Mesothelial cell of epicardium (in vitro differentiated cells): Measurements from ENCODE around the gene HERPUD2. TPM values are rescaled to one million over a fixed set of nuclear protein-coding genes. Genes with fewer than 3 reads are reported as not detected.

Source experiments
- DNase-seq, 2 experiments: peaks; one replicate each; pipeline ENCODE4 v3.0.0; 2021; ENCODE audit warnings: low spot score in 2 of 2; ENCODE audit not compliant: unreplicated experiment in 2 of 2
- H3K27ac Mint-ChIP-seq: 2 replicates; pipeline ENCODE4 v1.8.0; 2021; ENCODE audit warnings: mixed read lengths
- H3K27me3 Mint-ChIP-seq: 2 replicates; pipeline ENCODE4 v1.8.0; 2021; ENCODE audit warnings: low read depth, mixed read lengths
- H3K36me3 Mint-ChIP-seq: 2 replicates; pipeline ENCODE4 v1.8.0; 2021; ENCODE audit warnings: mixed read lengths
- H3K4me1 Mint-ChIP-seq: 2 replicates; pipeline ENCODE4 v1.8.0; 2021; ENCODE audit warnings: mixed read lengths
- H3K4me3 Mint-ChIP-seq: 2 replicates; pipeline ENCODE4 v1.8.0; 2021; ENCODE audit warnings: mild to moderate bottlenecking, moderate library complexity, mixed read lengths
- H3K9me3 Mint-ChIP-seq: 2 replicates; pipeline ENCODE4 v1.8.0; 2021; ENCODE audit warnings: mixed read lengths
- total RNA-seq: library from RNA; stranded (reverse); gene quantifications from 3 replicates; pipeline ENCODE4 v1.2.1, GENCODE V29; 2021
- TF ChIP-seq, protein P1 (sequence below): fragments of 200-600 bp; sonication (generic); IDR thresholded peaks from one replicate; pipeline ENCODE4 v1.5.0; 2021; ENCODE audit warnings: antibody characterized with exemption; ENCODE audit not compliant: unreplicated experiment

HERPUD2 gene
- total RNA-seq, 1 donor from 2014 or later: 32.4 TPM

DNA sequence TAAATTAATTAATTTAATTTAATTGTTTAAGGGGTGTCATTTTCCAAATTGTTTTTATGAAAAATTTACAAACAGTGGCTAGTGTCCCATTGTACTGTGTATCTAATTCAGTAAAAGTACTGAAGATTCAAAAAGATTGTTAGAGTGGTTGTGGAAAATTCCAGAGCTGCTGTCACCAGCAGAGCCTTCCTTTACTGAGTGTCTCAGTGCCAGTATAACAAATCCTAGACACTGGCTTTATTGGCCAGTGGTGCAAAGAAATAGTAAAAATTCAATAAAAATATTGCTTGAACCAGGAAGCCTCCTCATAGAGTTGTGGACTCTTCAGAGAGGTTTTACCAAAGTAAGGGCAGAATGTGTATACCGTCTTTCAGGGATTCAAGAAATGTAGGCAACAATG is 23.1 kb upstream of the HERPUD2 start:
- H3K4me1 Mint-ChIP-seq: peaks cover 18% of the 10 kb centered on the region
- no peak for DNase-seq
- H3K27me3 Mint-ChIP-seq: no peaks in the 10 kb centered on the region
- H3K4me3 Mint-ChIP-seq: no peak overlapping the region
- no peak overlapping the region for H3K27ac Mint-ChIP-seq
- H3K9me3 Mint-ChIP-seq: no peaks in the 10 kb centered on the region
- TF ChIP-seq, protein P1, sequence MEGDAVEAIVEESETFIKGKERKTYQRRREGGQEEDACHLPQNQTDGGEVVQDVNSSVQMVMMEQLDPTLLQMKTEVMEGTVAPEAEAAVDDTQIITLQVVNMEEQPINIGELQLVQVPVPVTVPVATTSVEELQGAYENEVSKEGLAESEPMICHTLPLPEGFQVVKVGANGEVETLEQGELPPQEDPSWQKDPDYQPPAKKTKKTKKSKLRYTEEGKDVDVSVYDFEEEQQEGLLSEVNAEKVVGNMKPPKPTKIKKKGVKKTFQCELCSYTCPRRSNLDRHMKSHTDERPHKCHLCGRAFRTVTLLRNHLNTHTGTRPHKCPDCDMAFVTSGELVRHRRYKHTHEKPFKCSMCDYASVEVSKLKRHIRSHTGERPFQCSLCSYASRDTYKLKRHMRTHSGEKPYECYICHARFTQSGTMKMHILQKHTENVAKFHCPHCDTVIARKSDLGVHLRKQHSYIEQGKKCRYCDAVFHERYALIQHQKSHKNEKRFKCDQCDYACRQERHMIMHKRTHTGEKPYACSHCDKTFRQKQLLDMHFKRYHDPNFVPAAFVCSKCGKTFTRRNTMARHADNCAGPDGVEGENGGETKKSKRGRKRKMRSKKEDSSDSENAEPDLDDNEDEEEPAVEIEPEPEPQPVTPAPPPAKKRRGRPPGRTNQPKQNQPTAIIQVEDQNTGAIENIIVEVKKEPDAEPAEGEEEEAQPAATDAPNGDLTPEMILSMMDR: no peak
- no peaks in the 10 kb centered on the region for H3K36me3 Mint-ChIP-seq

DNA sequence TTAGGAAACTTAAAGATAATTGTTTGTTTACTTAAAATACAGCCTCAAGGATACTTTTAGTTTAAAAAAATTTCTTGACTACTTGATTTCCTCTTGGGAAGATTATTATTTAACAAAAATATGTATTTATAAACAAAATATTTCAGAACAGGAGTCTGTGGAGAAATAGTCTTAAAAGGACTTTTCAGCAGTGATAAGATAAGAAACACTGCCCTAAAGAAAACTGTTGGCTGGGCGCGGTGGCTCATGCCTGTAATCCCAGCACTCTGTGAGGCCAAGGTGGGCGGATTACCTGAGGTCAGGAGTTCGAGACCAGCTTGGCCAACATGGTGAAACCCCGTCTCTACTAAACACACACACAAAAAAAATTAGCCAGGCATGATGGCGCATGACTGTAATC is 22.6 kb upstream of the HERPUD2 start:
- peaks cover 18% of the 10 kb centered on the region for H3K4me1 Mint-ChIP-seq

DNA sequence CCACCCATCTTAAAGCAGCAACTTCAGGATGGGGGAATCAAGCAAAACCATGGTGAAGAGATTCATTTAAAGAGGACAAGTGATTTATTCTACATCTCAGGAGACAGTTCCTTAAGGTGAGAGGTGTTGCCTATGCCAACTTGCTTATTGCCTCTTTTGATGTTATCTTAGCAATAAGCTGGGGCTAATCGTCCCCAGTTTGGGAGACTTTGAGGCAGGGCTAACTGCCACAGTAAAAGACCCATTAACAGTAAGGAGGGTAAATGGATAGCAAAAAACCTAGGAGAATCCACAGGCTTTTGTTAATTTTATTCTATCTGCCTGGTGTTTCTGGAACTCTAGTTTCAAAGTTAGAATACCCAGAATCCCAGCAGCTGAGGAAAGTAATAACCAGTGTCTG is 22.1 kb upstream of the HERPUD2 start:
- Mint-ChIP-seq H3K27ac (no peak overlapping the region), H3K36me3 (no peaks in the 10 kb centered on the region), H3K27me3 (no peaks in the 10 kb centered on the region), H3K4me3 (no peak overlapping the region), H3K9me3 (no peaks in the 10 kb centered on the region), H3K4me1 (peaks cover 18% of the 10 kb centered on the region)
- DNase-seq: no peak
- TF ChIP-seq, protein P1: no peak

More for the DNA sequence above, 22.6 kb upstream of the HERPUD2 start:
- TF ChIP-seq, protein P1: no peak
- H3K27me3 Mint-ChIP-seq: no peaks in the 10 kb centered on the region
- no peak overlapping the region for H3K27ac Mint-ChIP-seq
- DNase-seq: no peak
- H3K36me3 Mint-ChIP-seq: no peaks in the 10 kb centered on the region
- no peaks in the 10 kb centered on the region for H3K9me3 Mint-ChIP-seq
- no peak overlapping the region for H3K4me3 Mint-ChIP-seq

DNA sequence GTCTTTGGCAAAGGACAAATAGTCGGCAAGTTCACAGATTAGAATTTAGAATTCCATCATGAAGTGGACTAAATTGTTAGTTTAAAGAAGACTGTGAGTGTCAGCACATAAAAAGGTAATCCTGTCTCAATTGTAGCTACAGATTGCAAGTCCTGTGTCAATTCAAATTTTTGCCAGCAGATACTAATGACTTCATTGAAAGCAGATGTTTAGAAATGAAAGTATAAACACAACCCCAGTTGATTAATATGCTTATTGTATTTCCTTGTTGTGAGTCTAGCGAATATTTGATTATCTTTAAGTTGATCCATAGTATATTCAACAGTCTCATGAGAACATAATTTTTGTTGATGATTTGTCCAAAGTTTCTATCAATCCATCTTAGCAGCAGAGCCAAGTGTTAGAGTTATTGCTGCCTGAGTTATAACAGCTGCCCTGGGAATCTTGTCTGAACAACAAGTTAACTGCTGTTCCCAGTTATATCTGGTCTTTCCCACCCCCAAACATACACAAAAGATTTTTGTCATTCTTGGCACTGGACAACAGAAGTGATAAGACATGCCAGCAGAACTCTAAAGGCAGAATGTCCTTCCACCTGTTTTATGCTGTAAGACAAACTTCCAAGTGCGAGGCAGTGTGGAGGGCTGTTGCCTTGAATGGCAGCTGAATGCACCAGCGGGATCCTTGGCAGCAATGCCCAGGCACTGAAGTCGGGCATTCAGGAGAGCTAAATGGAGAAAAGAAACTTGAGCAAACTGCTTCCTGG is 21.3 kb upstream of the HERPUD2 start:
- H3K27ac Mint-ChIP-seq: peak overlapping the region; percentile 41

DNA sequence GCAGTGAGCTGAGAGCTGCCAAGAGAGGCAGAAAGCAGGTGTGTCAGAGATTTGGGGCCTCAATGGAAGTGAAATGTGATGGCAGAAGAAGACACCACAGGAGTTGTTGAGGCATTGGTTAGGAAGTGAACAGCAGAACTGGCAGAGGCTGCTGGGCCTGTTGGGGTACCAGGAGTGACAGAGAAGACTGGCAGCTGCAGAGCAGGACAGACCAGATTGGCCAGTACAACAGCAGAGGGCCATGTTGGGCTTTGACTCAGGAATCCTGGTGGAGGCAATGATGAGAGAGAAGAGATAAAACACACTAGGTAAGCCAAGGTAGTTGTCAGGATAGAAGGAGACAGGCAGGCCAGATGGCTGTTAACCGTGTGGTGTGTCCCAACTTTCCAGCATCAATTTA is 19.9 kb upstream of the HERPUD2 start:
- no peaks in the 10 kb centered on the region for H3K27me3 Mint-ChIP-seq
- DNase-seq: no peak
- H3K4me1 Mint-ChIP-seq: peaks cover 20% of the 10 kb centered on the region
- no peaks in the 10 kb centered on the region for H3K36me3 Mint-ChIP-seq
- no peak overlapping the region for H3K4me3 Mint-ChIP-seq
- no peak overlapping the region for H3K27ac Mint-ChIP-seq
- TF ChIP-seq, protein P1: no peak
- no peaks in the 10 kb centered on the region for H3K9me3 Mint-ChIP-seq

More for the DNA sequence above, 21.3 kb upstream of the HERPUD2 start:
- H3K4me3 Mint-ChIP-seq: no peak overlapping the region
- no peaks in the 10 kb centered on the region for H3K36me3 Mint-ChIP-seq
- DNase-seq: no peak
- H3K9me3 Mint-ChIP-seq: no peaks in the 10 kb centered on the region
- TF ChIP-seq, protein P1: no peak
- H3K27me3 Mint-ChIP-seq: no peaks in the 10 kb centered on the region
- H3K4me1 Mint-ChIP-seq: peaks cover 18% of the 10 kb centered on the region

DNA sequence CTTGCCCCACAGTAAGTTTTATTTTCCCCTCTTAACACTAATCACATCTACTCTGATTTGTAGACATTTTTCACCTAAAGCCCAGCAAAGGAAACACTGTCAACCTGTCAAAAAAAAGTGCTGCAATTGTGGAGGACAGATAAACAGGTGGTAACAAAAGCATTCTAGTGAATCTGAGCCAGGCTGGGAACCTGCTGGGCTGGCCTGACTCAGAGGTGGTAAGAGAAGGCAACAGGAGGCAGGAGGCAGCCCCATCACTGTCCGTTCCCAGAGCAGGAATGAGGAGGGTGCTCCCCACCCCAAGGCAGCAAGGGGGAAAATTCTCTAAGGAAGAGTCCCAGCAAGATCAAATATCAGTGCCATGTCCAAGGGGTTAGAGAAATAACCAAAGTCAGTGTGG is 19.5 kb upstream of the HERPUD2 start:
- H3K36me3 Mint-ChIP-seq: no peaks in the 10 kb centered on the region
- H3K4me1 Mint-ChIP-seq: peaks cover 23% of the 10 kb centered on the region
- no peak overlapping the region for H3K4me3 Mint-ChIP-seq
- no peak overlapping the region for H3K27ac Mint-ChIP-seq
- no peaks in the 10 kb centered on the region for H3K27me3 Mint-ChIP-seq
- DNase-seq: no peak
- H3K9me3 Mint-ChIP-seq: no peaks in the 10 kb centered on the region
- TF ChIP-seq, protein P1: no peak
